Hematopoietic multipotent progenitor cell treated with erythropoietin and hydrocortisone succinate and interleukin-3 and kit ligand, for 15 days (in vitro differentiated cells): ENCODE measurements around the gene CTSE.

Source experiments
- DNase-seq: peaks from one replicate; pipeline ENCODE4 v3.0.0-alpha.2; 2015; ENCODE audit warnings: low spot score

The CTSE gene

DNA sequence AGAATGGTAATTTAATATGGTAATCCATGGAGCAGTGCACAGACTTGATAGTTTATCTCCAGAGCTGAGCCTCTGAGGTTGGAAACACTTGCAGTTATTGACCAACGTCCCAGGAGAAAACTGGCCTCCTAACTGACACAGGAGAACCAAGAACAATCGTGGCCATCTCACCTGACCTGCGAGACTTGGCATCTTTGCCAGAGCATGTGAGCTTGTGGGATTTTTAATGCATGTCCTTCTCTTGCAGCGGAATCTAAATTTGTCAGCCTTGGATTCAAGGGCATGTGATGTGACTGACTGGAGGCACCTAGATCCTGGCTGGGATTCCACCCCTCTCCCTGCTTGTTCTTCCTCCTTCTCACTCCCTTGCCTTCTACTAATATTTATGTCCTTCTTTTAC is 52.6 kb downstream of the CTSE start:
- no peak for DNase-seq

DNA sequence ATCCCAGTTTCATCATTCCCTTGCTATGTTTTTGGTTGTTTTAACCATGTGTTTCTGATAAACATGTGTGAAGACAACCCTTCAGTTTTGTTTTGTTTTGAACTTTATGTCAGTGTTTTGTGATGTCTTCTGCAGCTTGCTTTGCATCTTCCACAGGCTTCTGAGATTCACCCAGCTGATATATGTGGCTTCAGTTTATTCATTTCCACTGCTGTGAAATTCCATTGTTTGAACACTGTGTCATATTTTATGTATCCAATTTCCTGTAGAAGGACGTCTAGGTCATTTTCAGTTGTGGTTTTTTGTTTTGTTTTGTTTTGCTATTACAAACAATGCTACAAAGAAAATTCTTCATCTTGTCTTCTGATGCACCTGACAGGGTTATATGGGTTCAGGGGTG is 53.2 kb downstream of the CTSE start:
- no peak for DNase-seq

DNA sequence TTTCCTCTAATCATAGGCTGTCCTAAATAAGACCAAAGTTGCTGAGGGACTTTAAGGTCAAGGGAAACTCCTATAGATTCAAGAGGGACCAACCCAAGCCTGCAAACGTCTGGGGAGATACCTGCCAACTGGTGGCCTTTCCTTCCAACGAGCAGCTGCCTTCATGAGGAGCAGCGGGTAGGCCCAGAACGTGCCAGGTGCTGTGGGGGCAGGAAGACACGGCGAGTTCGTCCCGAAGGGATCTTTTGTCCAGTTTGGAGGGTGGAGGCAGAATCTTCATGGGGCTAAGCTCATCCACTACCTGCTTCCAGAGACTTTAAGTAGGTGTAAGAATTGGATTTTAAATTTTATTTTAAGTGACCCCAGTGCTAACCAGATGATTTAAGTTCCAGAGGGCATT is 54.5 kb downstream of the CTSE start:
- no peak for DNase-seq

DNA sequence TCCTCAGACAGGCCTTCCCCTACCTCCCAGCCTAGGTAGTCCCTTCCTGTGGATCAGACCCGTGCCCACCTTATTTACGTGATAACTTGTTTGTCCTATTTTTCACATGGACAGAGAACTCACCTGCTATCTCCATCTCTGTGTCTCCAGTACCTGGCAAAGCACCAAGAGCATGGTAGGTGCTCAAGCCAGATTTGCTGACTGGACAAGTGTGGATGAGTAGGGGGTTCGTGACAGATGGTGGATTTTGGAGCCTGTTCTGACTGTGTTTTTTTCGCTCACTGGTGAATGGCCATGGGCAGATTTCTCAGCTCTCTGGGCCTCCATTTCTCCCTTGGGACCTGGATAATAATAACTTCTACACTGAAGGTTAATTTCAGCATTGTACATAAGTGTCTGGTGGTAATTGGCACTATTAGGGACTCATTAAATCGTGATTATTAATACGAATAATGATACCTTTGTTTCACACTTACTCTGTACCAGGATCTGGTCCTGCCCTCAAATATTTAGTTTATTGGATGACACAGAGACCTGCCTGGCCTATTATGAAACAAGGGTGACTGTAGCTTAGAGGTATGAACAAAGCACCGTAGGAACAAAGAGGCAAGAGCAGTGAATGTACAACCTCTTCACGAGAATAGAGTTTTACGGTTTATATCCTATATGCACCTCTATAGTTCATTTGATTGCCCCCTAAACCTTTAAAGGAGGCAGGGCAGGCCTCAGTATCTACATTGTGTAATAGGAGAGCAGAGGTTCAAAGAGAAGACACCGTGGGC is 56.0 kb downstream of the CTSE start:
- DNase-seq, result no peak

DNA sequence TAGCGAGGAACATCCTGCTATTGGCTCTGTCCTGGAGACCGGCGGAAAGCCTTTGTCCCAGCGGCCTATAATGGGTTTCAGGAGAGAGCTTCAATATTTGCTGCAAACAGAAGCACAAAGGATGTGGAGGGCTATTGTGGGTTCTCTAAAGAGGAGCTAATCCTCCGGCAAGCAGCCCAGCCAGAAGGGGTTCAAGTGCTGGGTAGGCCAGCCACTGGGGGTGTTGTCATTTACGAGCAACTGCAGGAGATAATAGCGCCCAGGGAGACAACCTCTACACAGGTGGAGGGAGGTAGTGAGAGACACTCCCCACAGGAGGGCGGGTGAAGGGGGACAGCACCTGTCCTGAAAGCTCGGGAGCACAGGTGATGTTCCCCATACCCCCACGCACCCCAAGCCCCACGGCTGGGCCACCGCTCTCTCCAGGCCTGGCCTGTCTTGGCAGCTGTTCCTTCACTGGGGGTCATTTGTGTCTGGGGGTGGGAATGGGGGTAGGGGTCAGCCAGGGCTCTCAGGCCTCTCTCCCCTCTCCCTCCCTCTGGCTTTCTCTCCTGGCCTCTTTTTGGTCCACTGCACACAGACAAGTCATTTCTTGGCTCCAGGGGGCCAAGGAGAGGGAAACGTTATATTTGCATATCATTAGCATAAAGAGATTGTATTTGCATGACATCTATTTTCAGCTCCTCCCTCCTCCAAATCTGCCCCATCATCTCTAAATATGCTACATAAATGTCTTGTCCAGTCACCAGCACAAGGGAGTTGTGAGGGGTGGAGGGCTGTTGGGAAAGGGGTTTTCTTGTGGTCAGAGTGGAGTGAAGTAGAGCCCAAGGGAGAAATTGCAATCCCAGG is 58.4 kb downstream of the CTSE start:
- no peak for DNase-seq

DNA sequence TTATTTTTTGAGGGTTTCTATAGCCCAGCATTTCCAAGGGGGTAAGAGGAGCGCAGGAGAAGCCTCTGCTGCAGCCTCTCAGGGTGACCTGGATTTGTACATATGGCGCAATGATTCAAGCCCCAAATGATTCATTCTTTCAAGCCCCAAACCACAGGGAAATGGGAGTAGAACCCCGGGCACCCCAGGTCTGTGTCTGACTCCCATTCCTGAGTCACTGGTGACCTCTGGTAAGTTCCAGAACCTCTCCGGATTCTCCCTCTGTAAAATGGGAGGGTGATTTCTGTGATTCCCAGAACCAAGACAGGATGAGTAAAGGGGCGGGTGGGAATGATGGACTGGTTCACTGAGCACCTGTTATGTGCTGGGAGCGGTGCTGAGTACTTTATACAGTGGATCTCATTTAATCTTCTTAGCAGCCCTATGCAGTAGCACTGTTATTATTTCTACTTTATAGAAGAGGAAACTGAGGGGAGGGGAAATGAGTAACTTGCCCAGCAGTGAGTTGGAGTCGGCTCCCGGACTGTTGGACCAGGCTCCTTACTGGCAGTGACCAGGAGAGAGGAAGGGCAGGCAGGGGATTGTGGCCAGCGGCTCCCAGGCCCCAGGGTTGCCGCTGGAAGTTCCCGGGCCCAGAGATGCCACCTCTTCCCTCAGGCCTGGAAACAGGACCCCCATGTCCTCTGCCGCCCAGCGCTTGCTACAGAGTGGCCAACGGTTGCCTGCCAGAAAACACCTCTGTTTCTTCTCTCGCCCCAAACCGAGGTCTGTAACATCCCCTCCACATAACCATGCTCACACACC is 60.1 kb downstream of the CTSE start:
- DNase-seq, result no peak

DNA sequence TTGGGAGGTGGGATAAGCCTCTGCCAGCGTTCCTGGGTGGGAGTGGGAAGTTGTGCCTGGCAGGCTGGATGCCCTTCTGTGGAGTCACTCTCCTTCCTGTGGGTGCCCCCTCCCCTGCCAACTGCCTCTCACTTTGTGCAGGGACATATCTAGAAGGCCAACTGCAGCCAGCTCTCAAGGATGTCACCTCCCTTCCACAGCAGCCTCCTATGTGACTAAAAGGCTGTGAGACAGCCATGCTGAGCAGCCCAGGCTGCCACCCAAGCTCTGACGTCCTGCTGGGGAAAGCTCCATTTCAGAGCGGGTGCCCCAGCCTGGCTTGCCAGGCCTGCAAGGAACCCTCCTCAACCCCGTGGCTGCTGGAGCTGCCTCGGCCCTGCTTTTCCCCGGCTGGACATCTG is 60.9 kb downstream of the CTSE start:
- DNase-seq, result no peak

DNA sequence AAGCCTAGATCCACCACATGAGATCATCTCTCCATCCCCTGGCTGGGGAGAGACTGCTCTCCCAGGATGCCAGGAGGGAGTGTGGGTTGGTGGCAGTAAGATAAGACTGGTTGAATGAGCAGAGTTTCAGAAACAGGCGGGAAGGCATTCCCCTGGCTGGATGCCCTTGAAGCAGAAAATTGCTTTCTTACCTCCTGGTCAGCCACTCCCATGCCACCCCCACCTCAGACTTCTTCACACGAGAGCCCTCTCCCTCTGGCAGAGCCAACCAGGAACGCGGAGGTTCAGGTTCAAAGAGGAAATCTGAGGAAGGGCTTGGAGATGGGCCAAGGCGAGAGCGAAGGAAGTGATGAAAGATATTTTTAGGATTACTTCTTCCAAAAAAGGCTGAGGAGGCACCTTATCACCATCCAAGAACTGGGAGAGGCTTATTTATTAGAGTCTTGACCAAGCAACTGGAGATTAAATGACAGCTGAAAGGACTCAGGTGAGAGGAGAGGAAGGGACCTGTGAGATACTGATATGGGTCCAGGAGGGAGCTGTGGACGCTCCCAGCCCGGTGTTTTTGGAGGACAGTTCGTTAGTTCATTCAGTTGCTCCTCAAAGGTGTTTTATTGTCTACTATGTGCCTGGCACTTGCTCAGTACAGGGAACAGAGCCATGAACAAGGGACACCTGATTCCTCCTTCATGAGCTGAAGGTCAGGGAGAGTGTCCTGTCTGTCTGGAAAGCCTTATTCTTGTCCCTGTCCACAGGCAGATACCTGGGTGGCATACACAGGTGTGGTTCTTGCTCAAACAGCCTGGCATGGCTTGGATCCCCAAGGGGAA is 61.5 kb downstream of the CTSE start:
- DNase-seq, result no peak

DNA sequence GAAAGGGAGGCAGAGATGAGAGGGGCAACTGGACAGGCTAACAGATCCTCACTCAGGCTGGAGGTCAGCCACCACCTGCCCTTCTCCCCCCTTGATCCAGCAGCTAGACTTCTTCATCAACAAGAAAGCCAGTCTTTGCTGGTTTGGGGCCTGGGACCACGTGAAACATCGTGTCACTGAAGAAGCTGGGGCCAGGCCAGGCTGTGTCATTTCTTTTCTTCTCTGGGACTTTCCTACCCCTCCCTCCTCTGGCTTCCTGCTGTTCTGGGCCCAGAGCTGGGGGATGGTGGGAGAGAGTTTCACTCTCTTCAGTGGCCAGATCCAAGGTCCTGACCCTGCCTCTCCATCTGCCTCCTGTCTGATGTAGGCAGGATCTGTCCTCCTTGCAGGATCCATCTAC is 62.3 kb downstream of the CTSE start:
- no peak for DNase-seq

DNA sequence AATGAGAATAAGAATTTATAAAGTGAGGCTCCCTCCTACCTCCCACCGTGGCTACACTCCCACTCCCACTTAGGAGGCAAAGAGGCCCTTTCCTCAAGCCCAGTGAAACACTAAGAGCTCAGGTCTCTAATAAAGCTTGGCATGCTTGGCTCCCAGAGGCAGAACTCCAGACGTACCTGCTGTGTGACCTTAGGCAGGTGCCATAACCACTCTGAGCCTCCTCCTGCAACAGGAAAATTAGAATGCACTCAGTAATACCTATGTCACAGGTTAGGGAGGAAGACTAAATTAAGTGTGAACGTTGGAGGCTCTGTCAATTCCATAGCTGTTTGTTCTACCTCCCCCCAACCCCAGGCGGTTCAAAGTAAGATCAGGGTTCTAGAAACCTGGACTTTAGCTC is 63.9 kb downstream of the CTSE start:
- no peak for DNase-seq
